Coronary artery (tissue), 2 donors: ENCODE results near the gene MIDN.

Experiments used
- DNase-seq: peaks from one replicate; pipeline ENCODE4 v3.0.0-alpha.2; 2017; ENCODE audit warnings: low spot score
- H3K27ac ChIP-seq, 2 donors: fragments of 200-600 bp; sonication (generic); one replicate each; pipeline ENCODE4 v1.5.1; 2016 to 2019
- H3K4me3 ChIP-seq: fragments of 200-600 bp; sonication (generic); 2 replicates; pipeline ENCODE4 v1.5.1; 2016; ENCODE audit warnings: mild to moderate bottlenecking, moderate library complexity
- CTCF ChIP-seq: fragments of 200-600 bp; sonication (generic); IDR thresholded peaks from one replicate; pipeline ENCODE4 v1.5.1; 2019; ENCODE audit warnings: antibody characterized with exemption

The MIDN gene

DNA sequence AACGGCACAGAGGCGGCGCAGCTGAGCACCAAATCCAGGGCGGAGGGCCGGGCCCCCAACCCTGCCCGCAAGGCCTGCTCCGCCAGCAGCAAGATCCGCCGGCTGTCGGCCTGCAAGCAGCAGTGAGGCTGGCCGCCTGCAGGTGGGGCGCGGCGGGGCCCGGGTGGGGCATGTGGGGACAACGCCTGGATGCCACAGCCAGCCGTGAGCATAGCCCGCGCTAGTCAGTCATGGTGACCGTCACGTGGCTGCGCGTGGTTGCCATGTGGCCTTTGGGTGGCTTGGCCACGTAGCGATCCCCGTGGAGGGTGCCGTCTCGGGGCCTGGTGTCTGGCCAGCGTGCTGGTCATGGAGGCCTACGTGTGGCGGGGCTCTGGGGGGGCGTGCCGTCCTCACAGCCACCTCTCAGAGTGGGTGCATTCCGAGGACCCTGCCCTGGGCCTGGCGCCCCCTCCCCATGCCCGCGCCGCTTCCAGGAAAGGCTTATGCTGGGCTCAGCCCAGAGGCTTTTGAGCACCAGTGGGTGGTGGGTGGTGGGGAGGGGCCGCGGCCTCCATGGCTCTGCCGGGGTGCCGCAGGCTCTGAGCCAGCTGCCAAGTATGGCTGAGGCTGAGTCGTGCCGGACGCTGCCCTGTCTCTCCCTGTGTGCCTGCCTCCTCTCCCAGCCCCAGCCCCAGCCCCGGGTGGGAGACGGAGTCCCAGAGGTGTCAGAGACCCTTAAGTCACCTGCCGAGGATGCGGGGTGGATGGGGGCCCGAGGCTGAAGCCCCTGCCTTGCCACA is 21.7 kb upstream of the MIDN start:
- no peak overlapping the region for H3K27ac ChIP-seq
- DNase-seq: no peak
- TF ChIP-seq CTCF: no peak
- no peak overlapping the region for H3K4me3 ChIP-seq

GRCh38 chr19:1227304-1228054 is 20.9 kb upstream of the MIDN start:
- TF ChIP-seq CTCF: no peak
- no peak for DNase-seq
- no peak overlapping the region for H3K4me3 ChIP-seq
- no peak overlapping the region for H3K27ac ChIP-seq

DNA sequence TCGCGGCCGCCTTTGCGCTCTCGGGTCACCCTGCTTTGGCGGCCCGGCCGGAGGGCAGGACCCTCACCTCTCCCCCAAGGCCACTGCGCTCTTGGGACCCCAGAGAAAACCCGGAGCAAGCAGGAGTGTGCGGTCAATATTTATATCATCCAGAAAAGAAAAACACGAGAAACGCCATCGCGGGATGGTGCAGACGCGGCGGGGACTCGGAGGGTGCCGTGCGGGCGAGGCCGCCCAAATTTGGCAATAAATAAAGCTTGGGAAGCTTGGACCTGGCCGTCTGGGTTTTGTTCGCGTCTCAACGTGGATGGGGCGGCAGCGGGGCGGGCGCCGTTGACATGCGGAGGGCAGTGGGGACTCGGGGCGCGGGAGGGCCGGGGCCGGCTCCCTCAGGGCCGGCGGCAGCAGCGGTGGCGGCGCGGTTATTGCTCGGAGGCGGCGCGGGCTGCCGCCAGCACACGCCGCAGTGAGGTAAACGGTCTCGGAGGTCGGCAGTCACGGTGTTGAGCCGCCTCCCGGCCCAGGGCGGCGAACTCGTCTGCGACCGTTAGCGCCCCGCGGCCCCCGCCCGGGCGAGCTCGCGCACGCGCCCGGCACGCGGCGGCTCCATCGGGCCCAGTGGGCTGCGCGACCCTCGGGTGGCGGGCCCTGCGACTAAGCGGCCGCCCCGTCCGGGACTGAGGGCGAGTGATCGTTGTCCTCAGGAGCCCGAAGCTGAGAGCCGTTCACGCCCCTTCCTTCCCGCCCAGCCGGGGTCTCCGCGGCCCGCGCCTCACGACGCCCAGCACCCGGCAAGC is 20.0 kb upstream of the MIDN start:
- DNase-seq: no peak
- H3K4me3 ChIP-seq: no peak overlapping the region
- TF ChIP-seq CTCF: no peak
- no peak overlapping the region for H3K27ac ChIP-seq

GRCh38 chr19:1229056-1229923 is 19.1 kb upstream of the MIDN start:
- TF ChIP-seq CTCF: no peak
- Histone ChIP-seq H3K27ac (no peak overlapping the region), H3K4me3 (no peak overlapping the region)
- DNase-seq: no peak

DNA sequence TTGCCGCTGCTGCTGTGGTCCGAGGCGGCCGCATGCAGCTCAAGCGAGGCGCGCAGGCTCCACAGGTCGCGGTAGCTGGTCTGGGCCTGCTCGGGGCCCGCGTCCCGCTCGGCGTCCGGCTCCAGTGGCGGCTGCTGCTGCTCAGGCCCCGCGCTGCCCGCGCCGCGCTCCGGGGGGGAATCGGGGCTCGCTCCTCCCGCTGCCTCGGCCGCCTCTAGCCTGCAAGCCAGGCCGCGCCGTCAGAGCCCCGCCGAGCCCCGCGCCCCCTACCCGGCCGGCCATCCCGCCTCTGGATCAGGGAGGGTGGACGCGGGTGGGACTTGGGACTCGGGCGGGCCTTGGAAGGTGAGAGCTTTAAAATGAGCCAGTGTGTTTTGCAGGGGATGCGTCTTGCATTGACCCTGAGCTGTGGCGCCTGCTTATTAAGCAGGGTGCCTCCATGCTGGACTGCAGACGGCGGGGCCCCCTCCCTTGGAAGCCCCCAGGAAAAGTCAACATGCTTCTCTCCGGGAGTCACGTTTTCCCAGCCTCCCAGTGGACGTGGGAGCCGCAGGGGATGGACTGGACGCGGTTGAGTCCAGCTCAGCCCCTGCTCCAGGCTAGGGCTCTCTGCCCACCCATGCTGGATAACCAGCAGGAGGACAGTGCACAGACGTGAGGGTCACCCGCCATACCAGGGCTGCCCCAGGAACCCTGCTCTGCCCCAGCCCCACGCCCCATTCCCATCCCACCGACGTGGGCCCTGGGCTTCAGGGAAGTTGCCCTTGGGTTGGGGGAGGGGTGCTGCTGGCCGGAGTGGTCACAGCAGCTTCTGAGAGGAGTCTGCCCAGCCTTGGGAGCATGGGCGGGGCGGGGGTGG is 18.2 kb upstream of the MIDN start:
- TF ChIP-seq CTCF: no peak
- no peak overlapping the region for H3K27ac ChIP-seq
- no peak for DNase-seq
- H3K4me3 ChIP-seq: no peak overlapping the region
